Measurements from ENCODE around the gene GALNT18.
"Not testable (repeated sequence)": the region's sequence is repeated elsewhere in the genome, so short reads cannot be mapped to it uniquely, and the experiment has no call there.

Gene GALNT18

GRCh38 chr11:11451501-11452005 lies 170.3 kb downstream of the GALNT18 start:
- no peak for DNase-seq

GRCh38 chr11:11450744-11451362 lies 171.0 kb downstream of the GALNT18 start:
- no peak for DNase-seq

GRCh38 chr11:11449327-11449726 lies 172.5 kb downstream of the GALNT18 start:
- DNase-seq: no peak

GRCh38 chr11:11448626-11449025 lies 173.2 kb downstream of the GALNT18 start:
- no peak for DNase-seq

- DNase-seq: not testable (repeated sequence)
Observed at GRCh38 chr11:11447601-11448000, 174.2 kb downstream of the GALNT18 start.

GRCh38 chr11:11446967-11447366 lies 174.8 kb downstream of the GALNT18 start:
- DNase-seq: no peak

GRCh38 chr11:11446564-11446963 lies 175.2 kb downstream of the GALNT18 start:
- no peak for DNase-seq

GRCh38 chr11:11445441-11446185 lies 176.2 kb downstream of the GALNT18 start:
- no peak for DNase-seq

- no peak for DNase-seq
Observed at GRCh38 chr11:11444804-11445131, 177.0 kb downstream of the GALNT18 start.

- DNase-seq: no peak
Observed at GRCh38 chr11:11444027-11444803, 177.6 kb downstream of the GALNT18 start.

GRCh38 chr11:11442791-11443190 lies 179.0 kb downstream of the GALNT18 start:
- no peak for DNase-seq

- DNase-seq: no peak
Observed at GRCh38 chr11:11441516-11441915, 180.3 kb downstream of the GALNT18 start.

GRCh38 chr11:11441091-11441490 lies 180.7 kb downstream of the GALNT18 start:
- DNase-seq: no peak

GRCh38 chr11:11440144-11440543 lies 181.7 kb downstream of the GALNT18 start:
- DNase-seq: no peak

- DNase-seq: no peak
Observed at GRCh38 chr11:11439591-11439990, 182.2 kb downstream of the GALNT18 start.

- DNase-seq: no peak
Observed at GRCh38 chr11:11436715-11437313, 185.0 kb downstream of the GALNT18 start.

- no peak for DNase-seq
Observed at GRCh38 chr11:11435635-11436034, 186.2 kb downstream of the GALNT18 start.

GRCh38 chr11:11433960-11434359 lies 187.8 kb downstream of the GALNT18 start:
- no peak for DNase-seq

- no peak for DNase-seq
Observed at GRCh38 chr11:11432621-11433319, 189.0 kb downstream of the GALNT18 start.

- no peak for DNase-seq
Observed at GRCh38 chr11:11430431-11430830, 191.4 kb downstream of the GALNT18 start.

GRCh38 chr11:11428714-11429113 lies 193.1 kb downstream of the GALNT18 start:
- DNase-seq: no peak

- no peak for DNase-seq
Observed at GRCh38 chr11:11427542-11427941, 194.3 kb downstream of the GALNT18 start.

GRCh38 chr11:11427140-11427539 lies 194.7 kb downstream of the GALNT18 start:
- DNase-seq: no peak
